Subcutaneous adipose tissue (tissue), 4 donors: ENCODE data around the gene ARHGAP4. TPM values are rescaled to one million over a fixed set of nuclear protein-coding genes. Genes with fewer than 3 reads are reported as not detected.

ENCODE experiments used
- CTCF ChIP-seq: fragments of 450-650 bp; IDR thresholded peaks from one replicate; pipeline ENCODE4 v1.5.1; 2016; ENCODE audit warnings: low read depth, mild to moderate bottlenecking, control low read depth, antibody characterized with exemption, moderate library complexity
- total RNA-seq, 4 donors: library from RNA; depleted of rRNA; stranded (reverse); fragments of >200 nt; gene quantifications; one replicate each; pipeline ENCODE4 v1.1.0, GENCODE V29; 2016

The ARHGAP4 gene
- 10 to 100 TPM in 3 of 4 donors, 1 to 10 TPM in 1; 8.5 to 37.4 (median 28.2) TPM for total RNA-seq

DNA sequence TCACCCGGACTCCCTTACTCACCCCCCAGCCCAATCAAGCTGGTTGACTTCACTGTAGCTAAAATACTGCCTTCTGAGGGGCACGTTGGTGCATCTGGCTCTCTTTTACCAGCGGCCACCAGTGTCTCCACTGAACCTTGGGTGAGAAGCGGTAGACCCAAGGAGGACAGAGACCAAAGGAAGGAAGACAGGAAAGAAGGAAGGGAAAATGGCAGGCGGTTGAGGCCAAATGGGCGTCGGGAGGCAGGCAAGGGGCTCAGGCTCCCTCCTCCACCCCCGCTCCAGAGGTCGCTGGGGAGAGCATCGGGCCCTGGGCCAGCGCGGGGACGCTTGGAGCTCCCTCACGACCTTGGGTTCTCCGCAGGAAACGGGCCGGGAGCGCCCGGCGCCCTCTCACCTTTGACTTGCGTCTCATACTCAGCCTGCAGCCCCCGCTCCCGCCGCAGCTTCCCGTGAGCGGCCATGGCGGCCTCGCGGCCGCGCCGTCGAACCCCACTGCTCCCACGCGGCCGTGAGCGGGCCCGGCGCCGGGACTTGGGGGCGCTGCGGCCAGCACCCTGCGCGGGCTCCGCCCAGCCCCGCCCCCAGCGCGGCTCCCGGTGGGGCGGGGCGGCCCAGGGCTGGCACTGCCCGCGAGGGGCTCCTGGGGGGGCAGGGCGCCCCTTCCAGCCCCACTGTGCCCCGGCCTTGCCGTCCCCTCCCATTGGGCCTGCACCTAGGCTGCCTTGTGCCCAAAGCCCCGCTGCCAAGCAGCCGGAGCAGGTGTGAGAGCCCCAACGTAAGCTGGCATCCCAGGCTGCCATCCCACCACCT, at the start of gene ARHGAP4:
Gene ARHGAP4 (minus strand): TSS at position 526 of the 813 bp plus-strand sequence. CDS start 62 bp downstream, at position 464.
- no peak for TF ChIP-seq CTCF

GRCh38 chrX:153974726-153975286, 48.7 kb upstream of the ARHGAP4 start:
- TF ChIP-seq CTCF = no peak

GRCh38 chrX:153974003-153974725, 48.1 kb upstream of the ARHGAP4 start:
- TF ChIP-seq CTCF = no peak

GRCh38 chrX:153973127-153974002, 47.3 kb upstream of the ARHGAP4 start:
- TF ChIP-seq CTCF = no peak

DNA sequence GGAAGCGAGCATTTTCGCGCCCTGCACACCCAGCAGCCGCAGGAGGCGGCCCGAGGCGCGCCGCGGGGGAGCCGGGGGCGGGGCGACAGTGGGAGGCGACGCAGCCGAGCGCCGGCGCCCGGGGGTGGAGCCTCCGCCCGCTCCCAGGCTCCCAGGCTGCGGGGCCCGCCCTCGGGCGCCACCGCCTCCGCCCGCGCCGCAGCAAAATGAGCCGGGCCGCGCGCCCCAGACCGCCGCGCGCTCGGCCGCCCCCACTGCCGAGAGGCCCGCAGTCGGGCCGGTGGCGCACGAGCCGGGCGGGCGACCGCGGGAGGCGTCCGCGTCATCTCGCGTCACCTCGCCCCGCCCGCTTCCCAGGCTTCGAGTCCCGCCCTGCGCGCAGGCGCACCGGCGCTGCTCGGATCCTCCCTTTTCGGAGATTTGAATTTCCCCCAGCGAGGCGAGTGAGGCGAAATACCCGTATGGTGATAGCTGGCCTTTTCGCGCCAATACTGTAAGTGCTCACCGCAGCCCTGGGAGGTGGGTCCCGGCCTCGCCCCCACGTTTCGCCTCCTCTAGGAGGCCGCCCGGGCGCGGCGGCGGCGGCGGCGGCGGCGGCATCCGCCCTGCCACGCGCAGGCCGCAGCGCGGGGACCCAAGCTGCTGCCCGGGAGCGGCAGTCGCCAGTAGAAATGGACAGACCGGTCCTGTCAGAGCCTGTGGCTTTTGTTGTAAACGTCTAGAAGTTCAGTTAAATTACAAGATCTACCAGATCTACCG, 46.5 kb upstream of the ARHGAP4 start, which contains the start of gene TMEM187:
Gene TMEM187 (plus strand): TSS at position 387 of the 759 bp plus-strand sequence. CDS start 9,309 bp downstream, outside the sequence.
- no peak for TF ChIP-seq CTCF
